Right ventricle myocardium superior (tissue), 1 donor: ENCODE data around the gene CDH8. TPM values are rescaled to one million over a fixed set of nuclear protein-coding genes. Genes with fewer than 3 reads are reported as not detected.

Experiments
- ATAC-seq: fragments of 200-7000 bp; cut with Tn5 transposase; one replicate; pipeline ENCODE4 v1.9.1; 2020; ENCODE audit warnings: mild to moderate bottlenecking; ENCODE audit not compliant: poor library complexity
- DNase-seq: peaks from one replicate; pipeline ENCODE4 v3.0.0-alpha.2; 2020
- intact Hi-C: fragments of 100-400 bp; cut with DNase I; formaldehyde crosslinking; loops from one replicate; pipeline ENCODE4 v1.11.2; 2022
- total RNA-seq: library from RNA; stranded (reverse); fragmentation: NEBNext Ultra II Directional; extraction: Animal tissue kit (Norgen Biotek cat#: 25700); gene quantifications from one replicate; pipeline ENCODE4 v1.2.1, GENCODE V29; 2021
- donor health status: DM: no; HTN: yes; CAD: no; lungs with severe emphysema.

The CDH8 gene
- total RNA-seq, 1 donor from 2014 or later, result 0.19 TPM

DNA sequence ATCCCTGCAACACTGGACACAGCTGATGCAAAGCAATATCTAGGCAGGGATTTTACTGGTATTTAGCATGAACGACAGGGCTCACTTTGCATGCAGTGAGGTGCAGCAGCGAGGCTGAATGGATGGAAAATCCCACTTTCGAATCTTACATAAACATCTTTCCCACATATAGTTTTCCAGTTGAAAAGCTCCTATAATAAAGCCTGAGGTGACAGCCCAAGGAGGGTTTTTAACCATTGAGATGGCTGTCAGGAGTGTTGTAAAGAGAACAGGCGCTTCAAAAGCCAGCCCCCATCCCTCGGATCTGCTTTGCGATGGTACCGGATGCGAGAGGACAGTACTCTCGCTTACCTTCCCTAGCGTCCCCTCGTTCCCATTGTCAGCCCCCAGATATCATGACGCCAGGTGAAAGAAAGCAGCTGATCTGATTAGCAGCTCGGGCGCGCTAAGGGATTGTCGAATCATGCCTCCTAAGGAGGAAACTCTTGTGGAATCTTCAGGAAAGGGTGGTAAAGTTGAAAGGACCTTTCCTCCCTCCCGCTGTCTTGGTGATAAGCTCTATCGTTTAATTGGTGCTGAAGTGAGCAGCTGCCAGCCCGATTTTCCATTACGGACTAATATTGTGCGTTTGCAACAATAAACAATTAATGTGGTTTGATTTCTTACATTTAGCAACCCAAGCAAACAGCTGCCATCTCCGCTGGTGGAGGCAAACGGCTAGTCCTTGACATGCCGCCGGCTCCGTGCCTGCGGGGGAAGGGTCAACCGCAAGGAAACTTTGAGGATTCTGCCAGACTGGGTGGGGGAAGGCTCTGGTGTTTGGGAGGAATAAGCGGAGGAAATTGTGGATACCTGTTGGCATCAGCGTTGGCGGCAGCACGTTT is 1.8 kb downstream of the CDH8 start:
- DNase-seq, result no peak
- intact Hi-C loops, result no loop called here
- no peak for ATAC-seq

DNA sequence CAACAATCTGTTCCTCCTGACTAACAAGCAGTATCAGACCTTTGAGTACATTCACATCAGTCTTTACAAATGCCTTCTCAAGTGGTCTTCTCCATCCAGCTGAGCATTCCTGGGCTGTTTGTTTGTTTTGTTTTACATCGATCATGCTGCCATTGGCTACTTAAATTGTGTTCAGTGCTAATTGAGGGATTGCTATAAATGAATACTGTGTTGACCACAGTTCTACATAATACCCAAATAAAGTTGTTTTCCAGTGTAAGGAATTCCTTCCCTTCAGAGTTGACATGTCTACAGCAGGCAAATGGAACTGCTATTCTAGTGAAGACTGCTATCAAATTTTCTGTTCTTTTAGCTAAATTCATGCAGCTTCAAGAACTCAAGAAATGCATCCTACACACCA is 3.2 kb downstream of the CDH8 start:
- ATAC-seq (no peak), DNase-seq (no peak)
- intact Hi-C loops, result no loop called here

DNA sequence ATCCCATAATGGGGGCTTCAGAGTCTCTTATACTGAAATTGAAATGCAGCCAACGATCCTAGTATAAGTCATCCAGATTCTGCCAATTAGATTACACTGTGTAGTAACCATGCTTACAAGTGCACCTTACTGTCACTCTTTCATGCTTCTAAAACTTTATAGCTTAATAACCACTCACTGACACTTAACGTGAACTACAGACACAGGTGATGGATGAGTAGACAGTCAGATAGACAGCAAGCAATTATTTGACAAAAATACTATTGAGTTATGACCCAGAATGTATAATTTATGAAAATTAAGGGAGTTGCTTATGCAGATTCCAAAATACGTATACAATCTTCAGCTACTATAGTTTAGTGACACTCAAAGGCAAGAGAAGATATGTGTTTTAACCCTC is 6.3 kb downstream of the CDH8 start:
- no peak for ATAC-seq
- intact Hi-C loops, result no loop called here
- no peak for DNase-seq

DNA sequence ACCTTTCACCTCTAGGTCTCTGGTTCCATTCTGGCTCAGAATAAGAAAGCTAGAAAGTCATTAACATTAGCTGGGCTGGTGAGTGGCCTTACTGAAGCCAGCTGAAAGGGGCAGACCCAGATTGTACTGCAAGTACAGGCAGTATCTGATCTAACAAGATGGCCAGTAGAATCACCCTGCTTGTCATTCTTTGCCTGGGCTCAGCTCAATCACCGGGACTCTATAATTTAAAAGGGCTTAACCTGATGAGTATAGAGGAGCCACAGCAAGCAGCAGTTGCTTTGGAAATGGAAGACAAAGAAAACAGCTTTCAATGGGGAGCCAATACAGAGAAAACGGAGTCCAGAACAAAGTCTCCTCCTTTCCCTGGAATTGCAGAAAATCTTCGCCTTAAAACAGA is 13.6 kb downstream of the CDH8 start:
- intact Hi-C loops, result no loop called here
- DNase-seq (no peak), ATAC-seq (no peak)

DNA sequence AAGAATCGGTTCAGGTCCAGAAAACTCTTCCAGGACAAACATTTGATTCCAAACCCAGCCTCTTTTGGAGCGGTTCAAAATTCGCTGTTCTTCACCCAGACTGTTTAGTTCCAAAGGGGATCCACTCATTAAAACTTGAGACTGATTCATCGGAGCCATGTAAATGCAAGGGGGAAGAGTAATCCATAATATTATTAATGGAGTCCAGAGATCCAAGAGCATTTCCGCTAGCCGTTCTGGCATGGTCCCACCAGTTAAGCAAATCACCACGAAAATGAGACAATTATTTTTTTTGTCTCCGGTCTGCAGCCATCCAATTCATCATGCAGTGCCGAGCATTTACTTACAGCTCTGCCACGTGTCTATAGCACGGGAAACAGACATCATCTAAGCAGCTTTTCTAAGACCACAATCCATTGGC is 15.1 kb downstream of the CDH8 start:
- intact Hi-C loops, result no loop called here
- DNase-seq, result no peak
- no peak for ATAC-seq

DNA sequence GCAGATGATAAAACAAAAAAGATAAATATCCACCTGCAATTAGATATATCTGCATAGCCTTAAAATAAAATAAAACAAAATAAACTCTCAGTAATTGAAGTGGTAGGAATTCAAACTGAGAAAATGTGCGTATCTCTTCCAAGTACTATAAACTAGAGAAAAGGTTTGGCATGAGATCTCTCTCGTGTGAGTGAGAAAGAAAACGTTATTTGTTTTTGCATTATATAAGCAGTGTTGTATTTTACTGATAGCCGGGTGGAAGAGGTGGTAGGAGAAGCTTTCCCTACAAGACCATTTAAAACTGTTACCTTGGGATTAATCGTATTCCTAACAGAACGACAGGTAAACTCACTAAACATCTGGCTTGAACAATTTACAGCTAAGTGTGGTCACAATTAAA is 15.6 kb downstream of the CDH8 start:
- ATAC-seq, result no peak
- DNase-seq, result no peak
- intact Hi-C loops, result no loop called here

DNA sequence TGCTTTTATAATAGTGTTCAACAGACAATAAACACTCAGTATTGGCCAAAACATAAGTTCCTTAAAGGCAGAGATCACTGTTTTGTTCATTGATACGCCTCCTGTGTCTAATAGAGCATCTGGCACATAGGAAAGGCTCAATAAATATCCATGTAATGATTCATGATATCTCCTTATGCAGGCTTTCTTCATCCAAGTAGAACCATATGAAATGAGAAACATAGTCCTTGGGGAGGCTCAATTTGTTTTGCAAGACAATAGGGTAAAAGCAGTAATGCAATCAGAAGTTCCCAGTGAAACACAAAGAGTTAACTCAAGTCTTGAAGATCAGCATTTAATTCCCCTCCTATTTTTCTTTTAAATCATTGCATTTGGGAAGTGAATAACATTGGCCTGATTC is 16.4 kb downstream of the CDH8 start:
- ATAC-seq (no peak), DNase-seq (no peak)
- intact Hi-C loops, result no loop called here

DNA sequence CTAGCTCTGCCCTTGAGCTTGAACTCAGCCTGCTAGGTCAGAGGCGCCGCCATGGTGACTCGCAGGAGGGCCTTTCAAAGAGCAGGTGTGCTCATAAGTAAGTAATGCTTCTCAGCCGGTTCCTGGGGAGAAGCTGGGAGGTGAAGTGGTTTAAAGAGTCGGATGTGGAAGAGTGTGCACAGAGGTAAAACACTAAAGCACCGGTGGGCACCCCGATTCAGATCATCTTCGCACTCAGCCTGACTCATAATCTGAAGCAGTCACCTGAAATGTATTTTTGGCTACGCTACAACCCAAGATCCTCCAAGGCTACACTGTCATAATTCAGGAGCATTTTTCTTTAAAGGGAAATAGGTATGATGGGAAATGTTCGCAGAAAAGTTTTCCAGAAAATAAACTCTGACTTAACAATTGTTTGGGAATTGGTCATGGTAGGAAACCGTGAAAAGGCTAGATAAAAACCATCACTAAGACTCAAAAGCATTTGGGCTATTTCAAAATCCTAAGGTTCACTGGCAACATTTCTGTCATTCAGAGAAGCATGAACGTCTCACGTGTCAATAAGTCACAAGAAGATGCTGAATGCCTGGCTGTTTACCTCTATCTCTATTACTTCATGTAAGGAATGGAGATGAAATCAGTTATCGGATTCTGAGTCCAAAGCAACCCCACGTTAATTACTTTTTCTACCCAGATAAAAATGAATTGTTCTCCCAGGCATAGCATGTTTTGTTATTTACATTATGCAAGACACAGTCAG is 17.8 kb downstream of the CDH8 start:
- ATAC-seq (no peak), DNase-seq (no peak)
- intact Hi-C loops, result no loop called here

DNA sequence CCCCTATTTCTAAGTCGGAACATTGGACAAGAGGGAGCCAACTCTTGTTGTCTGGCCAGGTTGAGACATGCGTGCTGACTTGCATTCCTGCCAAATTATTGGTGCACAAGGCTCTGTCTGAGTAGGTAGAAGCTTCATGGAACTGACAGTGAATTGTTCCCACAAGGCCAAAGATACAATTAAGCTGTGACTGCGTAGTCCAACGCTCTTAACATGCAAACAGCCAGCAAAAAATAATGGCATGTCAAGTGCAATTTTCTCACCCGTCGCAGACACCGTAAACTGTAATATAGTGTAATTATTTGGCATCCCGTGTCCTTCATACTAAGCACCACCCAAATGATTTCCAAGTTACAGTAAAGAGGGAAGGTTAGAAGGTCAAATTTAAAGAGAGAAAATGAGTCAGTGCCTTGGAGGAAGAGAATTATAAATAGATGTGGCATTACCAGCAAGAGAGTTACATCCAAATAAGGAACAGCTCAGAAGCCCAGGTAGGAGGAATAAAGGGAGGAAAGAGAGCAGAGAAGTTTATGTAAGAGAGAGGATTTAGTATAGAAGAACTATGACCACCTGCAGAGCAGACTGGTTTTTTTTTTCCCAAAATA is 21.8 kb downstream of the CDH8 start:
- intact Hi-C loops, result no loop called here
- DNase-seq (no peak), ATAC-seq (no peak)

DNA sequence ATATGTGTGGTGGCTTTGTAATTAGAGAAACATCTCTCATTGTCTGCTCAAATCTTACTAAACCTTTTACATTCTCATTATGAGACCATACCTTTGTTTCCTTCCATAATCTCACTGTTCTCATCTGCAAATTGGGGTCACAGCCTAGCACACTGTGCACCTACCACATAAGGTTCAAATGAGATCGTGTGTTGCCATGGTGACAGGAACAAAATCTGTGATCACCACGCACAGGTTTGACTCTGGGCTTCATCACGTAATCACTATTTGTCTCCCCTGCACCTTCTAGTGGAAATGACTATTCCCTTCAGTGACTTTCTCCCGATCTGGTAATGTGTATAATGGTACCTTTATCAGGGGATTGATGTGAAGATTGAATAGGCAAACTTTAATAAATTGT is 26.1 kb downstream of the CDH8 start:
- DNase-seq, result no peak
- intact Hi-C loops, result no loop called here
- ATAC-seq, result no peak

DNA sequence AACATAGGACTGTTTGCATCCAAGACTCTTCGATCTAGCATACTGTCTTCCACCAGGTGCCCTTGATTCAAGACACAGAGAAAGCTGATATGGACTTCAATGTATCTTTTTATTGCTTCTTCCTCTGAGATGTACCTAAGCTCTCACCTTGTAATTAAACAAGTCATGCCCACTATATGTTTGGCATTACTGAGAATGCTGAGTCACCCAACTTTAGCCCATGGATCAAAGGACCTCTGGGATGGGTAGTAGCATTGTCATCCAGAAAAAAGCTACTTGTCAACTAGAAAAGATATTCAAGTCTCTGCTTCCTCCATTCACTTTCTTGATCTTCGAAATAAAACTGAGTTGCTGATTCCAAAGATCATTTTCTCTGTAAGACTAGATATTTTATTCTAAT is 37.8 kb downstream of the CDH8 start:
- DNase-seq (no peak), ATAC-seq (no peak)
- intact Hi-C loops, result no loop called here

DNA sequence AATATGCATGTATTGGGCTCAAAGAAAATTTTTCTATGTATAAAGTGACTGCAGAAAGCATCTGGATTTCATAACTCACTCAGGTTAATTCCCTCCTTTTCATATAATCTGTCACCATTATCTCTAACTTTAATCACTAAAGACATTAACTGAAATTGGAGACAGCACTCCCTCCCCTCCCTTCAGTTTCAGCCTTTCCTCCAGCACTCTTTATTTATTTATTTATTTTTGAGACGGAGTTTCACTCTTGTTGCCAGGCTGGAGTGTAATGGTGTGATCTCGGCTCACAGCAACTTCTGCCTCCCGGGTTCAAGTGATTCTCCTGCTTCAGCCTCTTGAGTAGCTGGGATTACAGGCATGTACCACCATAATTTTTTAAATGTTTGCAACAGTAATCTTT is 43.1 kb downstream of the CDH8 start:
- ATAC-seq, result no peak
- intact Hi-C loops, result no loop called here
- no peak for DNase-seq

DNA sequence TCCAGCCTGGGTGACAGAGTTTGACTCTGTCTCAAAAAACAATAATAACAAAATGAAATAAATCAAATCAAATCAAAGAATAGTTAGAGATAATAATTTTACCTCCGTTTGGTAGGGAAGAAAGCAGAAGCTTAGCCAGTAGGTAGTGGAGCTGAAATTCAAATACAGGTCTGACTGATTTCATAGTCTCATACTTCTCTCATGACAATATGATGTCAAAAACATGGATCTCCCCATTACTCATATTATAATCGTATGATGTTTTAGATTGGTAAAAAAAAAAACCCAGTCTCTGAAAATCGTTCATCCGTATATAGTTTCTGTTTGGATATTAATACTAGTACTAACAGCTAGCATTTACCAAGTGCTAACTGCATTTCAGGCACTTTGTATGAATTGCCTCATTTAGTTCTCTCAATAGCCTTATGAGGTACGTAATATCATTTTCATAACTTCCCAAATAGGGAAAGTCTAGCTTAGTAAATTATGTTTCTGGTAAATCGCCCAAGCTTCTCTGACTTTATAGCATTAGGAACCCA is 48.7 kb downstream of the CDH8 start:
- intact Hi-C loops, result no loop called here
- no peak for DNase-seq
- ATAC-seq, result no peak

DNA sequence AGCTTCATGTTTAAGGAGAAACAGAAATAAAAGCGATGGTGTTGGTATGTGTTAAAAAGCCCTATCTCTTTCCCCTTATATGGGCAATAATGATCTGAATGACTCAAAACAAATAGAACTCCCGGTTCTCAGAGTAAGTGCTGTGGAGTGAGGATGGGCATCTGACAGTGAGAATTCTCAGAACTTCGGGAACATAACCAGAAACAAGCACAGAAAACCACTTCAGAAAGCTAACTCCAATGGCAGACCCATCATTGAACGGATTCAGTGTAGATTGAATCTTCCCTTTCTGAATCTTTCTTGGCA is 67.2 kb downstream of the CDH8 start:
- intact Hi-C loops, result no loop called here
- DNase-seq (no peak), ATAC-seq (no peak)

DNA sequence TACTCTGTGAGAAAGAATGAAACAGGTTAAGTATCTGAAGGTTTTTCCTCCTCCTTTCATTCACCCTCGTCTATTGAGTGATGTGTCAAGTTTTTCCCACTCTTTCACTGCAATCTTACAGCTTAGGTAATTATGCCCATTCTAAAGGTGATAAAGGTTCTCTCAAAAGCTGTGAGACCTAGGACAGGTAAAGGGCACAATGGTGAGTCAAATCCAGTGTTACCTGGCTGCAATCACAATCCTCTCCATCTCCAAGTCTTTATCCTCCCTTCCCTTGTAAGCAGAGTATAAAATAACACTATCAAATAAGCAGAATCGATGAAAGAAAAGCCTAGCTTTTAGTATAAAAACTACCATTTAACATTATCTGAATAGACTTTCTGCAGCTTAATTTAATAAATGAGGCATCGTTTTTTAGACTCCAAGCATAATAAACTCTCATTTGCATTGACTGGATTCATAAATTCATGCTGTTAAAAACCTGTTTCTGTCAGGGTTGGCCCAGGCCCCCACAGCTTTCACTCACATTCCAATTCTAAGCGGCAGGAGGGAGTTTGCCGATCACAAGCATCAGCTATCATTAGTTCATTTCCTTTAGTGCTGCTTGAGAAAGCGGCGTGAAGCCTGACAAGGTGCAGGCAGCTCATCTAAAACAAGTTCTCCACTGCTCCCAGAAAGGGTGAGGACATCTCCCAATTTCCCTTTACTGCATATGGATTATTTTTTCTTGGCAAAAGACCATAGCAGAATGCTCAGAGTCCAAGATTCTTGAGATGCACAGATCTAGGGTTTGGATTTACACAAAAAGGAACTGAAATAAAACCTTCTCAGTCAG is 67.8 kb downstream of the CDH8 start:
- DNase-seq (no peak), ATAC-seq (no peak)
- intact Hi-C loops, result no loop called here

DNA sequence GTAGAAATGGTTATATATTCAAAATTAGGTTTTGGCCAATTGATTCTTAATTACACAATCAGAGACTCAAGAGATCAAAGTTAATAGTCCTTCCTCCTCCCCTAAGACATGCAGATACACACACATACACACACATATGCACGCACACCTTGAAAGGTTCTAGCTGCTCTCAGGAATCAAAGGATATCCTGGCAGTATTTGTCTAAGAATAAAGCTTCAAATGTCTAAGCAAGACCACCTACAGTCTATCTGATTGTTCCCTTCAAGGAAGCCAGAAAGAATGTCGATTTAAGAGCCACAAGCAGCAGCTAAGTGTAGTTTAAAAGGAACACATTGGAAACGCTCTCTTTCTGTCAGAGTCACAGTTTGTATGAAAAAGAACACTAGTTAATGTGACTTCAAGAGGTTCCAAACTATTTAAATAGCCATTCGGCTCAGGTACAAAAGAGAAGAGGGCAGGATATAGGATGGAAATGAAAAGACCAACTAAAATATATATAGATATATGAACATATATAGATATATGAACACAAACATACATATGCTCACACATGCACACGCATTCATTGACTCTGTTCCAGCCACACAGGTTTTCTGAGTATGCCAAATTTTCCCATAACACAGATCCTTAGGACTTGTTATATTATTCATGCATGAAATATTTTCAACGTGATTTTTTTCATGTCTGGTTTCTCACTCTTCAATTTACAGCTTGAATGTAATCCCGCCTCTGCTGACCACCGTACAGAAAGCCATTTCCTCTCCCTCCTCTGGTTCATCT is 79.0 kb downstream of the CDH8 start:
- ATAC-seq (no peak), DNase-seq (no peak)
- intact Hi-C loops, result no loop called here

DNA sequence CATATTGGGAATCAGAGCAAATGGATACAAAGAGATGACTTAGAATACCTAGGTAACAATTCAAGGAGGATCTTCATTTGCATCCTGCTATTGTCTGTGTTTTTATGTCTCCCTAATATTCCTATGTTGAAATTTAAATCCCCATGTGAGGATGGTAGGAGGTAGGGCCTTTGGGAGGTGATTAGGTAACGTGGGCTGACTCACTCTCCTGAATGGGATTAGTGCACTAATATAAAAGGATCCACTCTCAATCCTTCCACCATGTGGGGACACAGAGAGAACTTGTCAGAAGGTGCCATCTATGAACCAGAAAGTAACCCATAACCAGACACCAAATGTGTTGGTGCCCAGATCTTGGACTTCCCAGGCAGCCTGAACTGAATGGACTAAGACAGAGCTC is 83.4 kb downstream of the CDH8 start:
- no peak for DNase-seq
- no peak for ATAC-seq
- intact Hi-C loops, result no loop called here

DNA sequence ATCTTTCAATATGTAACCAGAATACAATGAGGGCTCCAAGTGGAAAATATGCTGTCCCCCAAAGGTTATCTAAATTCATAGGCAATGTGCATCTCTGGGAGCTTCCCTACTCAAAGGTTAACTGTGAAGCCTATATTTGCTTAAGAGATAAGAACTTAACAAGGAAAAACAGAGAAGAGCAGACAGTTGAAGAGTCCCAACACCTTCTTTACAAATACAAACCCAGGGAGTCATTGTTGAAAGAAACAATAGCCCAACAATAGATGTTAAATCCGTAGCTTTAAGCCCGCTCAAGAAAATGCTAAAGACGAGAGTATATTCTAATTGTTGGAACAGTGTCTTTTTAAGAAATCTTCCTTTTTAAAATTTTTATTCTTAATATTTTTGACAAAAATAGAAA is 87.8 kb downstream of the CDH8 start:
- ATAC-seq (no peak), DNase-seq (no peak)
- intact Hi-C loops, result no loop called here
